Measurements from ENCODE around the gene BRME1. TPM values are rescaled to one million over a fixed set of nuclear protein-coding genes. Genes with fewer than 3 reads are reported as not detected.

The BRME1 gene
- total RNA-seq, 1 donor from 2014 or later = 2.0 TPM

DNA sequence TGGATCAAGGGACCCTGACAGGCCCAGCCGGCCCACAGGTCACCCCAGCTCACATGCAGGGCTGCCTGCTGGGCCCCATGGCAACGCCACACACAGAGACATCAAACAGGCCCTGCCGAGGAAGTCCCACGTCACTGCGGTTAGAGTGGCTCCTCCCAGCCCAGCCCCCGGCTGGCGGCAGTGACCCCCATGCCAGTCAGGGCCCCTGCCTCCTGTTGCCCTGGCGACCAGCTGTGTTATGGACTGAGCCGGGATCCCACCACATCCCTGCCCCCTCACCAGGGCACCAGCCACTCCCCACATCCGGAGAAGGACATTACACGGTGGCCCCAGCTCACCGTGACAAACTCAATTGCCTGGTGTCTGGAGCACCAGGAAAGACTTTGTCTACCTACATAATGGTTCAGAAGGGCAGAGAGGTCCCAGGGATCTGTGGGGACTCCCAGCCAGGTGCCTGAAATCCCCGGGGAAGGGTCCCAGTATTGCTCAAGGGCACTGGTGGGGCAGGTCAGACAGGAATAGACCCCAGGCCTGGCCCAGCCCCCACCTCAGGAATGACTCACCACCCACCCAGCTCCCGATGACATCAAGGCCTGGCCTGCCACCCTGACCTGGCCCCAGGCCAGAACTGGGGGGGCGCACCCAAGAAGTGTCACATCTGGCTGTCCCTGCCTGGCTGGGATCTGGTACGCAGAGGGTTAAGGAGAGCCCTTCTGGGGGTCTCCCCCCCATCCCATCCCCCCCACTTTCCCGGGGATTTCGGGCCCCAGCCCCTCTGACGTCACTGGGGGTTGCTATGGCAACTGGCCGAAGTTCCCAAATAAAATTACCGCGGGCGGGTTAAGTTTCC lies 59.1 kb downstream of the BRME1 start:
- Histone ChIP-seq H3K36me3 (no peaks in the 10 kb centered on the region), H3K9me3 (no peaks in the 10 kb centered on the region), H3K27me3 (ENCODE audit: low read depth) (no peaks in the 10 kb centered on the region), H3K27ac (peak overlapping the region; percentile 100), H3K4me1 (peaks cover 75% of the 10 kb centered on the region), H3K4me3 (peak overlapping the region; percentile 59)
- TF ChIP-seq, protein P1, sequence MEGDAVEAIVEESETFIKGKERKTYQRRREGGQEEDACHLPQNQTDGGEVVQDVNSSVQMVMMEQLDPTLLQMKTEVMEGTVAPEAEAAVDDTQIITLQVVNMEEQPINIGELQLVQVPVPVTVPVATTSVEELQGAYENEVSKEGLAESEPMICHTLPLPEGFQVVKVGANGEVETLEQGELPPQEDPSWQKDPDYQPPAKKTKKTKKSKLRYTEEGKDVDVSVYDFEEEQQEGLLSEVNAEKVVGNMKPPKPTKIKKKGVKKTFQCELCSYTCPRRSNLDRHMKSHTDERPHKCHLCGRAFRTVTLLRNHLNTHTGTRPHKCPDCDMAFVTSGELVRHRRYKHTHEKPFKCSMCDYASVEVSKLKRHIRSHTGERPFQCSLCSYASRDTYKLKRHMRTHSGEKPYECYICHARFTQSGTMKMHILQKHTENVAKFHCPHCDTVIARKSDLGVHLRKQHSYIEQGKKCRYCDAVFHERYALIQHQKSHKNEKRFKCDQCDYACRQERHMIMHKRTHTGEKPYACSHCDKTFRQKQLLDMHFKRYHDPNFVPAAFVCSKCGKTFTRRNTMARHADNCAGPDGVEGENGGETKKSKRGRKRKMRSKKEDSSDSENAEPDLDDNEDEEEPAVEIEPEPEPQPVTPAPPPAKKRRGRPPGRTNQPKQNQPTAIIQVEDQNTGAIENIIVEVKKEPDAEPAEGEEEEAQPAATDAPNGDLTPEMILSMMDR (IDR thresholded peaks at IDR 0.05) = no peak
- intact Hi-C loops (cut with DNase I) = no loop called here
- ATAC-seq (peak; percentile 66 to 73), DNase-seq (peak; percentile 96)

DNA sequence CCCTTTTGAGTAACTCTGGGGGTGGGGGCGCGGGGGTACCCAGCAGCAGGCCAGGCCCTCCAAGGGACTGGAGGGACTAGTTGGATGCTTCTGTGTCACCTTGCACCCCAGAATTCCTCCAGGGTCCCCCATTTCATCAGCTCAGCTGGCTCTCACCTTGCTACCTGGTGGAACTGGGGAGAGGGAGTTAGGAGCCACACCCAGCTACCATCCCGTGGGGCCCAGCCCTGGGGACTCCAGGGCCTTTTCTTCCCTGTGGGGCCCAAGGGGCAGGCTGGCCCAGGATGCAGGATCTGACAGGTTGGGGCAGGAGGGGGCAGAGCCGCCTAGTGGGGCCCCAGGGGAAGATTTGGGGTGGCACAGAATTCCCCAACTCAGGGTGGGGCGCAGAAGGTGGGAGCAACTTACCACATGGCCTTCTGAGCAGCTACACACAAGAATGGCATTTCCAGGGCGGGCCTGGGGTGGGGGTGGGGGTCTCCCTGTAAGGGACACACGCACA lies 61.7 kb downstream of the BRME1 start:
- DNase-seq (no peak), ATAC-seq (no peak)
- peaks cover 72% of the 10 kb centered on the region for H3K4me1 ChIP-seq
- no peaks in the 10 kb centered on the region for H3K9me3 ChIP-seq
- peaks cover 5% of the 10 kb centered on the region for H3K36me3 ChIP-seq
- intact Hi-C loops (cut with DNase I) = no loop called here
- peak overlapping the region; percentile 100 for H3K27ac ChIP-seq
- TF ChIP-seq, protein P1 (IDR thresholded peaks at IDR 0.05) = no peak
- no peaks in the 10 kb centered on the region for H3K27me3 ChIP-seq (ENCODE audit: low read depth)
- H3K4me3 ChIP-seq = no peak overlapping the region

DNA sequence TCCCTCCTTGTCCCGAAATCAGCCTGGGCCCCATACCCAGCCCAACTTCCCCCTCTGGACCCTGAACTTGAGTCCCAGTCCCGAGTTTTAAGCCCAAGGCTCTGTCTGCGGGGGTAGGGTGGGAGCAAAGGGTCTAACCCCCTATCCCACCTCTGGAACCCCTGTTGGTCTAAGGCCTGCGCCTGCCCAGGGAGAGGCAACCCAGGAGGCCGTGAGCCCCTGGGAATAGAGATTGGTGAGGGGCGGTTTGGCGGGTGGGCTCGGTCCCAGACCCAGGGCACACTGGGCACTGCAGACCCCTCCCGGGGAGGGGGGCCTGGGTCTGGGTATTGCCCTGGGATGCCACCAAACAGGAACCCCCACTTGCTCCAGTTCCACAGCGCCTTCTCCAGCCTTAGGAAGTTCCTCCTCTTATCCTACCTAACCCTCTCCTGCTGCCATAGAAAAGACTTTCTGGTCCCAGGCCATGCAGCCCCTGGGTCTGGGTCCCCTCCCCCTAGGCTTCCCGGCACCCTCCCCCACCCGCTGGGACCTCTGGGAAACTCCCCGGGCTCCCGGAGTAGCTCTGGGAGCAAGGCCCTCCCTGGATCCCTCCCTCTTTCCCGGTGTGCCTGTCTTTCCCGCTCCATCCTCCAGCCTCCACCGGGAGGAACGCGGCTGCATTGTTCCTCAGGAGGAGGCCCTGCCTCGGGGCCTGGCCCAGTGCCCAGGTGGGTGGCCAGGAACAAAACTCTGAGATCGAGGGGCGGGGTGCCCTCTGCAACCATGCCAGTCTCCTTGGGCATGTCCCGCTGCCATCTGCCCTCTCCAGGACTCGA lies 62.6 kb downstream of the BRME1 start:
- intact Hi-C loops (cut with DNase I) = no loop called here
- TF ChIP-seq, protein P1 (IDR thresholded peaks at IDR 0.05) = no peak
- H3K36me3 ChIP-seq = peaks cover 5% of the 10 kb centered on the region
- H3K4me1 ChIP-seq = peaks cover 72% of the 10 kb centered on the region
- peak overlapping the region; percentile 83 for H3K4me3 ChIP-seq
- no peak for DNase-seq
- ATAC-seq = no peak
- H3K9me3 ChIP-seq = no peaks in the 10 kb centered on the region
- peak overlapping the region; percentile 100 for H3K27ac ChIP-seq
- H3K27me3 ChIP-seq (ENCODE audit: low read depth) = no peaks in the 10 kb centered on the region

DNA sequence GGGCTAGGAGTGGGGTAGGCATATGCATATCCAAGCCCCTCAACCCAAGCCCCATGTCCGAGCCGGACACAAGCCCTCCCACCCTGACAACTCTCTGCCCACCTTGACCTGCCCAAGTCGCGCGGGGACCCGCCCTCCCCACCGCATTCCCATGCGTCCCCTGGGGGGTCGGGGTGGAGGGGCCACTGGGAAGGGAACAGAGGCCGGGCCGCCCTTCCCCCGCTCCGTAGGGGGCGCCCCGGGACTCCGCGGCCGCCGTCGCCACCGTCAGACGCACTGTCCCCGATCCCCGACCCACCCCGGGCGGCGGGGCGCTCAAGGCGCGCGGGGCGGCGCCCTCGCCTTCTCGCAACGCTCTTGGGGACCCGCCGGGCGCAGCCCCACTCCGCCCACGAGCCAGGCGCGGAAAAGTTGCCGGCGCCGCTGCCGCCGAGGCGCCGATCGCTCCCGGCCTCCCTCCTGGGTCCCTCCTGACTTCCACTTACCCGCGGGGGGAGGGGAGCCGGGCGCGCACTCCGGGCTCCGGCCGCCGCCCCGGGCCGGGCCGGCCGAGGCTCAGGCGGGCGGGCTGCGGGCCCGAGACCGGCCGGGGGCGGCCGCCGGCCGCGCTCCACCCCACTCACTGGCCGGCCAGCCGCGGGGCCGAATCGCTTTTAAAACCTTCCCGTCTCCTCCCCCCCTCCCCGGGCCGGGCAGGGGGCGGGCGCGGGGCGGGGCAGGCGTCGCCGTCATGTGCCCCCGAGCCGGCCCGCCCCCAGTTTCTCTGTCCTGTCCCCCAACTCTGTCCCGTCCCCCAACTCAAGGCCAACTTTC lies 63.4 kb downstream of the BRME1 start:
- peaks cover 72% of the 10 kb centered on the region for H3K4me1 ChIP-seq
- ATAC-seq = peak; percentile 38 to 45
- intact Hi-C loops (cut with DNase I) = no loop called here
- no peaks in the 10 kb centered on the region for H3K27me3 ChIP-seq (ENCODE audit: low read depth)
- H3K36me3 ChIP-seq = peaks cover 5% of the 10 kb centered on the region
- peak overlapping the region; percentile 83 for H3K4me3 ChIP-seq
- TF ChIP-seq, protein P1 (IDR thresholded peaks at IDR 0.05) = peak; percentile 17
- DNase-seq = peak; percentile 91
- H3K9me3 ChIP-seq = no peaks in the 10 kb centered on the region
- H3K27ac ChIP-seq = peak overlapping the region; percentile 100

DNA sequence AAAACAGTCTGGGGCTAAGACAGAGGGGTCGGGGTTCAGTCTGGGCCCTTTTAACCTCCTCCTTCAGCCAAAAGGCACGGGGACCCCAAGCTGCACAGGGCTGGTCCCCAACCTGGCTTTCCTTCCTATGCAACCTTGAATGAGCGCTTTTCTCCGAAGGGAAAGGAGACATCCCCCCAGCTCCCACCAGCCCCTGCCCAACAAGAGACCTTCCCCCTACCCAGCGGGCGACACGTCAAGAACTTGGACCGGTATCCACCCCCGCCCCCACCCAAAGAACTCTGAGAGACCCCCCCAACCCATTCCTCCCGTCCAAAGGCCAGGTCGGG lies 64.0 kb downstream of the BRME1 start:
- Histone ChIP-seq H3K9me3 (no peaks in the 10 kb centered on the region), H3K27me3 (ENCODE audit: low read depth) (no peaks in the 10 kb centered on the region), H3K36me3 (peaks cover 5% of the 10 kb centered on the region), H3K4me3 (peak overlapping the region; percentile 83), H3K4me1 (peaks cover 75% of the 10 kb centered on the region), H3K27ac (peak overlapping the region; percentile 100)
- ATAC-seq (no peak), DNase-seq (no peak)
- TF ChIP-seq, protein P1 (IDR thresholded peaks at IDR 0.05) = no peak
- intact Hi-C loops (cut with DNase I) = no loop called here
